Stimulated activated CD4-positive, alpha-beta T cell treated with anti-CD3 and anti-CD28 coated beads, Interleukin-15, amount 100 ng/mL, for 24 hours (primary cell): ENCODE results near the gene GXYLT2.

ENCODE experiments used
- DNase-seq: peaks from one replicate; pipeline ENCODE4 v3.0.0-alpha.2; 2020

GXYLT2 gene

GRCh38 chr3:72942427-72942826, 54.6 kb downstream of the GXYLT2 start:
- DNase-seq, result no peak

- no peak for DNase-seq
These were observed 56.9 kb downstream of the GXYLT2 start for GRCh38 chr3:72944696-72945095.

GRCh38 chr3:72947715-72948490, 60.1 kb downstream of the GXYLT2 start:
- no peak for DNase-seq

- no peak for DNase-seq
These were observed 61.2 kb downstream of the GXYLT2 start for GRCh38 chr3:72949016-72949415.

- no peak for DNase-seq
These were observed 62.5 kb downstream of the GXYLT2 start for GRCh38 chr3:72950372-72950771.

GRCh38 chr3:72950801-72951200, 63.0 kb downstream of the GXYLT2 start:
- DNase-seq, result no peak

GRCh38 chr3:72951259-72951722, 63.4 kb downstream of the GXYLT2 start:
- DNase-seq, result no peak

GRCh38 chr3:72953325-72953956, 65.6 kb downstream of the GXYLT2 start:
- no peak for DNase-seq

GRCh38 chr3:72957297-72957696, 69.5 kb downstream of the GXYLT2 start:
- DNase-seq, result no peak

- no peak for DNase-seq
These were observed 71.5 kb downstream of the GXYLT2 start for GRCh38 chr3:72959336-72959735.

- peak; percentile 19 for DNase-seq
These were observed 73.1 kb downstream of the GXYLT2 start for GRCh38 chr3:72960812-72961518.

GRCh38 chr3:72961752-72962151, 73.9 kb downstream of the GXYLT2 start:
- no peak for DNase-seq

- DNase-seq, result no peak
These were observed 74.5 kb downstream of the GXYLT2 start for GRCh38 chr3:72962317-72962716.

GRCh38 chr3:72964633-72965032, 76.8 kb downstream of the GXYLT2 start:
- no peak for DNase-seq

GRCh38 chr3:72968266-72968664, 80.4 kb downstream of the GXYLT2 start:
- no peak for DNase-seq

GRCh38 chr3:72969766-72970165, 81.9 kb downstream of the GXYLT2 start:
- no peak for DNase-seq

GRCh38 chr3:72970942-72971341, 83.1 kb downstream of the GXYLT2 start:
- DNase-seq, result no peak

- DNase-seq, result no peak
These were observed 84.8 kb downstream of the GXYLT2 start for GRCh38 chr3:72972706-72973030.

- DNase-seq, result no peak
These were observed 85.3 kb downstream of the GXYLT2 start for GRCh38 chr3:72973031-72973723.

- no peak for DNase-seq
These were observed 85.9 kb downstream of the GXYLT2 start for GRCh38 chr3:72973786-72974185.

- no peak for DNase-seq
These were observed 87.1 kb downstream of the GXYLT2 start for GRCh38 chr3:72974956-72975355.

- no peak for DNase-seq
These were observed 88.5 kb downstream of the GXYLT2 start for GRCh38 chr3:72976281-72976741.
